OCI-M2 (cell line): ENCODE measurements around the gene ZFPM1.
A peak's percentile ranks its signal among the peaks of the same experiment; 100 is the strongest.

ENCODE experiments used
- DNase-seq: peaks from one replicate; lab custom pipeline; 2025; ENCODE audit not compliant: unreplicated experiment; lab: John Stamatoyannopoulos, UW

ZFPM1 gene

DNA sequence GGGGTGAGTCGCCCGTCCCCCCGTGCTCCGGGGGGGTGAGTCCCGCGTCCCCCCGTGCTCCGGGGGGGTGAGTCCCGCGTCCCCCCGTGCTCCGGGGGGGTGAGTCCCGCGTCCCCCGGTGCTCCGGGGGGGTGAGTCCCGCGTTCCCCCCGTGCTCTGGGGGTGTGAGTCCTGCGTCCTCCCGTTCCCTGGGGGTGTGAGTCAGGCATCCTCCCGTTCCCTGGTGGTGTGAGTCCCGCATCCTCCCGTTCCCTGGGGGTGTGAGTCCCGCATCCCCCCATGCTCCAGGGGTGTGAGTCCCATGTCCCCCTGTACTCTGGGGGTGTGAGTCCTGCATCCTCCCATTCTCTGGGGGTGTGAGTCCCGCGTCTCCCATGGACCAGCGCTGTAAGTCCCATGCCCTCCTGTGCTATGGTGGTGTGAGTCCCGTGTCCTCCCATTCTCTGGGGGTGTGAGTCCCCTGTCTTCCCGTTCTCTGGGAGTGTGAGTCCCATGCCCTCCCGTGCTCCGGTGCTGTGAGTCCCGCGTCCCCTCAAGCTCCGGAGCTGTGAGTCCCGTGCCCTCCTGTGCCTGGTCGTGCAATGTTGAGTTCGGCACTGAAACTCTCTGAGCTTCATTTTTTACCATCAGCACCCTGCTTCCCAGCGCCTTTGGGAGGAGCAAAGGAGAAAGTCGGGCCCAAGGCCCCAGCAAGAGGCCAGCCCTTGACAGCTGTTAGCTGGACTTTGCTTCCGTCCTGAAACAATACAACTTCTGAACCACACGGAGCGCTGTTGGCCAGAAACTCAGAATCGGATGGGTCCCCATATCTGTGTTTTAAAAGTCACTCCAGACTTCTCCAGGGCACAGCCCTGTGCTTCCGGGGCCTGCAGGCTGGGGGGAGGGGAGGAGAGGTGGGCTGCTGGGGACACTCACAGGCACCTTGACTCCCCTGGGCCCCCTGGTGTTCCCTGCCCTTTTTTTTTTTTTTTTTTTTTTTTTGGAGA lies 105.7 kb downstream of the ZFPM1 start:
- no peak for DNase-seq

DNA sequence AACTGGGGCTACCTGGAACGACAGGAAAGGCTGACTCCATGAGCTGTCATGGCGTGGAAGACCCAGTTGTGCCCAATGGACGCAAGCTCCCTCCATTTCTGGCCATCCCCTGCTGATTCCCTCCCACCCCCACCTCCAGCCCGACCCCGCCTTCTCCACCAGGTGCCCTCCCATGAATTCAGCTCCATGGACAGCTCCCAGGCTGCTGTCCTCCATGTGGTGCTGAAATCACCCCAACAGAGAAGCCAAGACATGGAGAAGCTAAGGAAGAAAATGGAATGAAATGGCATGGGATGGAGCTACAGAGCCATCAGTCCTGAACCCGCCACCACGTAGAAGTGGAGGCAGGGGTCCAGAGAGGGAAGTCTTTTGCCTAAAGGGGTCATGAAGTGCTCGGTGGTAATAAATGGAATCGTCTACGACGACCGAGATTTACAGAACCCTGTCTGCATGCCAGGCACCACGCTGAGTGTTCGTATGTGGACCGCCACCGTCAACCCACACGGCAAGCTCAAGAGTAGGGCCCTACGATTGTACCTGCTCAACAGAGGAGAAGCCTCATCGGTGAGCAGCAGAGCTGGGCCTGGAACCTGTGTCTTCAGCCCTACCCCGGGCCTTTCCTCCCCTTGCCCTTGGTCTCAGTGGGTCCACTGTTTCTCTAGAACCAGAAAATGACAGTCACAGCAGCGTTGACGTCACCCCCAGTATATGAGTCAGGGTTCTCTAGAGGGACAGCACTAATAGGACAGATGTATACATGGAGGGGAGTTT lies 107.8 kb downstream of the ZFPM1 start:
- DNase-seq: no peak

DNA sequence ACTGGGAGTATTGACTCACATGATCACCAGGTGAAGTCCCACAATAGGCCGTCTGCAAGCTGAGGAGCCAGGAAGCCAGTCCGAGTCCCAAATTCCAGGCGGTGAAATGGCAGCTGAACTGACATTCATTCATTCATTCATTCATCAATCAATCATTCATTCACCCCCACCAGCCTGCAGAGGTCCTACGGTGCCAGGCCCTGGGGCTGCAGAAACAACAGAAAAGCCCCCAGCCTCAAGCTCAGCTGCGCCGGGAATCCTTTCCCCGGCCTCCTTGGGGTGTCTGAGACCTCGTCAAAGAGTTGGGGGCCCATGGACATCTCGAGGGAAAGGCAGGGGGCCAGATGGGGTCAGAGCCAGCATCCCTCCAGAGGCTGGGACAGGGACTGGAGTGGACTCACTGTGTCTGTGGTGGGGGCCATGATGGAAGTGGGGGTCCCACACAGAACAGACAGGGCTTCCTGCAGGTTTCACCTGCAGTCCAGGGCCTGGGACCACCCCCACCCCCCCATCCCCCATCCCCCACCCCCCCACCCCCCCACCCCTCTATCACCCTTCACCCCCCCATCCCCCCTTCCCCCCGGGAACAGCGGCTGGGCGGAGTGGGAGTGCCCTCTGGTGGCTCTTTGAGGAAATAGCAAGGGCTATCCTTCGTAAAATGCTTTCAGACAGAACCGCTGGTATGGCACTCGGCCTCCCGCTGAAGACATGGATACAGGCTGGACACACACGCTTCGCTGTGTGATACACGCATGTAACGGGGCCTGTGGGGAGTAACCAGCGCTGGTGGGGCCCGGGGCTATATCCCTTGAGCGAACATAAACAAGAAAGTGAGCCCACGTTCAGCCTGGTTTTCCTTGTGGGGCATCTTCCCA lies 108.6 kb downstream of the ZFPM1 start:
- no peak for DNase-seq

DNA sequence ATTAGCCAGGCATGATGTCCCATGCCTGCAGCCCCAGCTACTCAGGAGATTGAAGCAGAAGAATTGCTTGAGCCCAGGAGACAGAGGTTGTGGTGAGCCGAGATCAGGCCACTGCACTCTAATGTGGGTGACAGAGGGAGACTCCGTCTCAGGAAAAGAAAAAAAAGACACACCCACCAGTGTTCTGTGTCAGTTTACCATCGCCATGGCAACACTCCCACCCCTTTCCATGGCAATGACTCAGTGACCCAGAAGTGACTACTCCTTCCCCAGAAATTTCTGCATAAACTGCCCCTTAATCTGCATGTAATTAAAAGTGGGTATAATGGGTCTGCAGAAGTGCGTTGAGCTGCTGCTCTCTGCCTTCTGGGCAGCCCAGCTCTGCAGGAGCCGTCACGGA lies 113.1 kb downstream of the ZFPM1 start:
- DNase-seq: no peak

DNA sequence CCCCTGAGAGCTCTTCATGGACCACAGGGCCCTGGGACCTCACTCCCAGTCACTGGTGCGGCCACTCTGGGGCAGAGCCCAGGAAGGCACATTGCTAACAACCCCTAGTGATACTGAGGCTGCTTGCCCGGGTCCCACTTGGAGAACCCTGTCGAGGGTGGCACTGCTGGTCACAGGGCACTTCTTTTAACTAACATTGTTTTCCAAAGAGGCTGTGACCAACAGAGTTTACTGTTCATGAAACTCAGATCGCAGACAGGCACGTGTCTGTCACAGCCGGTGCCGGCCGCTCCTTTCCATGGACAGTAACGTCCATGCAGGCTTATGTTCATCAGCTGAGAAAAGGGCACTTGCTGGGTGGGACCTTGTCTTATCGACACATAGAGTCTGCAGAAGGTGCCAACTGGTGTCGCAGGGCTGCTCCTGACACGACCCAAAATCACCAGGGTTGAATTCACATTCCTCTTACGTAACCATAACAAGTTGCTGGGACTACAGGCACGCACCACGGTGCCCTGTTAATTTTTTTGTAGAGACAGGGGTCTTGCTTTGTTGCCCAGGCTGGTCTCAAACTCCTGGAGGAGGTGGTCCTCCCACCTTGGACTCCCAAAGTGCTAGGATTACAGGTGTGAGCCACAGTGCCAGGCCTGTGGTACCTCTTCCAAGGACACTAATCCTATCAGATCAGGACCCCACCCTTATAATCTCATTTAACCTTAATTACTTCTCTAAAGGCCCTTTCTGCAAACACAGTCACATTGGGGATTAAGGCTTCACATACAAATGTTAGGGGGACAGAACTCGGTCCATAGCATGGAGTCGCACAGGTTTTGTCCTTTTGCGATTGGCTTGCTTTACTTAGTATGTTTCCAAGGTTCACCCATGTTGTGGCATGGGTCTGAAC lies 115.9 kb downstream of the ZFPM1 start:
- no peak for DNase-seq

DNA sequence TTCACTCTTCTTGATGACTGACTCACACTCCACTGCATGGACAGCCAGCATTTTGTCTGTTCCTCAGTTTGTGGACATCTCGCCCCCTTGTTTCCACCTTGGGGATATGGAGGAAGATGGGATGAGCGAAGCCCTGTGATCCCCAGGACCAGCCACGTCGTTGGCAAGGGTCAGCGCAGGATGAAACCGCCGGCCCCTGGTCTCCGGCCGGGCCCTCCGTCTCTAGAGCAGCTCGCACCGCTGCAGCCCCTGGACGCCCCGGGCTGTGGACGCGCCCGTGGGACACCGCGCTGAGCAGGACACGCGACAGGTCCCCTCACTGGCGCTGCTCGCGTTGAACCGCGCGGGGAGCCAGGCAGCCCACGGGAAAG lies 116.5 kb downstream of the ZFPM1 start:
- no peak for DNase-seq

DNA sequence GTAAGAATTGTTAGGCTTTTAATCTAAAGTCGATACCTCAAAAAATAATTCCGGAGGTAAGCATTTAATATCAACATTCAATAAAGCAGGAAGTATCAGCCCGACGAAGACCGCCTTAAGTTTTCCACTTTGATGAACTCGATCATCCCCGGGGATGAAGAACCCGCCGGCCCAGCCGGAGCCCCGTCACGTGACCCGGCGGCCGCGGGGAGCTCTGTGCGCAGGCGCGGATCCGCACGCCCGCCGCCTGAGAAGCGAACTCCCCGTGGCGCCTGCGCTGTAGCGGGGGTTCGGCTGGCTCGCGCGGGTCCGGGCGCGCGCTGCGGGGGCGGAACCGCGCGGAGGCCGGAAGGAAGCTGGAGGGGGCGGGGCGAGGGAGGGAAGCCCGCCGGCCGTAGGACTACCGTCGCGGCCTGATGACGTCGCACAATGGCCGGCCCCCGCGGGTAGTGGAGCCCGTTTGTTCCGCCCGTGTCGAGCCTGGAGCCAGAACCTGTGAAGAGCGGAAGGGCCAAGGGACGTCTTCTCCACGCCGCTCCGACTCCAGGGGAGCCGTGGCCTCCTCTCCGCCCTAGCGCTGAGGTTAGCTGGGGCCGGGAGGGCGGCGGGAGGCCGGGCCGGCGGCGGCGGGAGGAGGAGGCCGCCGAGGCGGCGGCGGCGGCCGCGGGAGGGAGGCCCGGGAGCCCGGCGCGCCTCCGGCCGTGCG lies 117.1 kb downstream of the ZFPM1 start, which contains the start of gene ZC3H18:
ZC3H18 (plus strand) TSS at position 419 of the 706 bp plus-strand sequence. CDS start 6,721 bp downstream, outside the sequence.
- peak; percentile 48 for DNase-seq

DNA sequence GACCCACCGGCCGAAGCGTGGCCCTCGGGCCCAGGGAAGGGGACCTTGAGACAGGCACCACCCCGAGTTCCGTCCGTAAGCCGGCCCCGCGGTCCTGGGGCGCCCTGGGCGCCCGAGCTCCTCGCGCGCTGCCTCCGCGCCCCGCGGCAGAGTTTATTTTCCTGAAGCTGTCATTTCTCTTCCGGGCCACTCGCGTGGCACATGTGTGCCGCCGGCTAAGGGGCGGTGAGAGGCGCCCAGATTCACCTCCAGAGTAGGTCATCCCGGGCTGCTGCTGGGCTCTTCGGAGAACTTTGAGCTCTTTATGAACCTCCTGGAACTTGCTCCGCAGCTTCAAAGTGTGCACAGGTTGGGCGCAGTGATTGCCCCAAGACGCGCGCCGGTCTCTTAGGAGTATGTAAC lies 117.6 kb downstream of the ZFPM1 start:
- DNase-seq: no peak

DNA sequence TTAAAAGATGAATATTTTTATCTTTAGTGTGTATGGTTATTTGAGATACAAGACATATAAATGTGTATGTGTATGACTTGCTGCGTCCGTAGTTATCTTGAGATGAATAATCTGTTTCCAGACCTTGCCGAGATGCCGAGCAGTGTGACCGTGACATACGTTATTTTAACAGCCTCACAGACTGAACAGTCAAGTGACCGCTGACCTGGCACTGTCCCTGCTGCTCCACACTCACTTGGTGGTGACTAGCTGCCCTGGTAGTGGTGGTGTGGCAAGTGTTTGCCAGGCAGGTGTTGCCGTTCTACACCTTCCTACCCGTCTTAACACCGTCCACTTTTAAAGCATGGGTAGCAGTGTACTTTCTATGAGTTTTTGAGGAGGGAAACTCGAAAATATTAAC lies 122.2 kb downstream of the ZFPM1 start:
- DNase-seq: no peak

DNA sequence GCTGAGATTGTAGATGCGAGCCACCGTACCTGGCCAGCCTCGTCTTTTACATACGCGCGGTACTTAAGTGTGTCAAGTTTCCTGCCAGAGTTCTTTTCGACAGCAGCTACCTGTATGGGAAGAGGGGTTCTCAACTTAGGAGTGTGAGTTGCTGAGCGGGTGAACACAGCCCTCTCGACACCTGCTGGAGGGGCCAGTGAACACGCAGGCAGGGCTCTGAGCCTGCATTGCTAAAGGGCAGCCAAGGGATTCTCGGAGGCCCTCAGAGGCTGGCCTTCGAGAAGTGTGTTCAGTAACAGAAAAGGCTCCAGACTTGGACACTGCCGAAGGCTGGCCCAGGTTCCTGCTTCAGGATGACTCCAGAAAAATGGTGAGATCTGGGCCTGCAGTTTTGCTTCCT lies 123.2 kb downstream of the ZFPM1 start:
- no peak for DNase-seq

DNA sequence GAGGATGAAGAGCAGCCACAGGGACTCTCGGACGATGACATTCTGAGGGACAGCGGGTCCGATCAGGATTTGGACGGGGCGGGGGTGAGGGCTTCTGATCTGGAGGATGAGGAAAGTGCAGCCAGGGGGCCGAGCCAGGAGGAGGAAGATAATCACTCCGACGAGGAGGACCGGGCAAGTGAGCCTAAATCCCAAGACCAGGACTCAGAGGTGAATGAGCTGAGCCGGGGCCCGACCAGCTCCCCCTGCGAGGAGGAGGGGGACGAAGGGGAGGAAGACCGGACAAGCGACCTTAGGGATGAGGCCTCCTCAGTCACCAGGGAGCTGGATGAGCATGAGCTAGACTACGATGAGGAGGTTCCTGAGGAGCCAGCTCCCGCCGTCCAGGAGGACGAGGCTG lies 124.1 kb downstream of the ZFPM1 start:
- no peak for DNase-seq

DNA sequence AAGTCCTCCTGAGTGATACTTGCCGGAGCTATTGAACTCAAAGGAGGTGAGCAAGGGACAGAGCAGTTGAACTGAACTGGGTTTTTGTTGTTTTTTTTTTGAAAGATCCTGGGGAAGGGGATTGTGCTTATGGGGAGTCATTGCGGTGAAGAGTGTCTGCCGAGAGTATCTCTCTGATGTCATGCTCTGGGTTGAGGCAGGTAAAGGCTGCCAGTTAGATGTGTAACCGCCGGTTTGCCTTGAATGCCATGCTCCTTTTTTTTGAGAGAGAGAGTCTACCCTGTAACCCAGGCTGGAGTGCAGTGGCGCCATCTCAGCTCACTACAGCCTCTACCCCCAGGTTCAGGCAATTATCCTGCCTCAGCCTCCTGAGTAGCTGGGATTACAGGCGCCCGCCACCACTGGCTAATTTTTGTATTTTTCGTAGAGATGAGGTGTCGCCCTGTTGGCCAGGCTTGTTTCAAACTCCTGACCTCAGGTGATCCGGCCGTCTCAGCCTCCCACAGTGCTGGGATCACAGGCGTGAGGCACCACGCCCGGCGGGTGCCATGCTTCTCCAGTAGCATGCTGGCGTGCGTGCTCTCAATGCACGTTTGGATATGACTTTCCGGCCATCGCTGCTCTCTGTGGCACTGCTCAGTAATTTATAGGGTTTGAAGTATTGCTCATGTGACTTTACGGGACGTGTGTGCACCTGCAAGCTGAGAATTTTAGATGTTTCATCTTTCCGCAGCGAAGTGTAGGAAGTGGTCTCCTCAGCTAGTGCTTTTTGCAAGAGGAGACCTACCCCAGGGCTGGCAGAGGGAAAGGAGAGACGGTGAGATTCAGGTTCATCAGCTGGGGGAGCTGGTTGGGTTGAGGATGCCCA lies 125.6 kb downstream of the ZFPM1 start:
- no peak for DNase-seq

DNA sequence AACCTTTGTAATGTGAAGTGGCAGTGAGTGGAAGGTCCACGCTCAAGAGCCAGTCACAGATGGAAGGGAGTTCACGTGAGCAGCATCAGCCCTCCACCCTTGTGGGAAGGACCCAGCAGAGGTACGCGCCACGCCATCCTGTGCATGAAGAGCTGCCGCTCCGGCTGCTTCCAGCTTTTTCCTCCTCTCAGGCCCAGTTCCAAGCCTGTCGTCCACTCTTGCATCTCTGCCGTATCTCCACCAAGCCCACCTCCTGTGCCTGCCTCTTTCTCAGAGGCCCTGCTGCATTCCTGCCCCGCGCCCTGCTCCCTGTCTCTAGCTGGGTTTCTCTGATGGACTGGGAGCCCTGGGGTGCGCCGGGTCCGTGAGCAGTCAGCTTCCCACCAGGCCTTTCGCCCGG lies 127.3 kb downstream of the ZFPM1 start:
- DNase-seq: no peak

DNA sequence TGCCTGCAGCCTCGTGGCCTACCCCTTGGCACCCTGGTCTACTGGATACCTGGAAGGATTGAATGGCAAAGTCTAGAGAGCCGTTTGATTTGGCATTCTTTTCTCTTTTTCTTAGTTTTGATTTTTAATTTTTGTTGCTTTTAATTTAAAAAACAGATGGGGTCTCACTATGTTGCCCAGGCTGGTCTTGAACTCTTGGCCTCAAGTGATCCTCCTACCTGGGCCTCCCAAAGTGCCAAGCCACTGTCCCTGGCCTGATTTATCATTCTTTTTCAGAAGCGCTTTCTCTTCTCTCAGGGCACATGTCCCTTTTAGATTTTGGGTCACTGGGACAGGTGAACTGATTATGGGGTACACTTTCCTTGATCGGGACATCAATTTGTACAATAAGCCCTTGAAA lies 128.0 kb downstream of the ZFPM1 start:
- DNase-seq: no peak

DNA sequence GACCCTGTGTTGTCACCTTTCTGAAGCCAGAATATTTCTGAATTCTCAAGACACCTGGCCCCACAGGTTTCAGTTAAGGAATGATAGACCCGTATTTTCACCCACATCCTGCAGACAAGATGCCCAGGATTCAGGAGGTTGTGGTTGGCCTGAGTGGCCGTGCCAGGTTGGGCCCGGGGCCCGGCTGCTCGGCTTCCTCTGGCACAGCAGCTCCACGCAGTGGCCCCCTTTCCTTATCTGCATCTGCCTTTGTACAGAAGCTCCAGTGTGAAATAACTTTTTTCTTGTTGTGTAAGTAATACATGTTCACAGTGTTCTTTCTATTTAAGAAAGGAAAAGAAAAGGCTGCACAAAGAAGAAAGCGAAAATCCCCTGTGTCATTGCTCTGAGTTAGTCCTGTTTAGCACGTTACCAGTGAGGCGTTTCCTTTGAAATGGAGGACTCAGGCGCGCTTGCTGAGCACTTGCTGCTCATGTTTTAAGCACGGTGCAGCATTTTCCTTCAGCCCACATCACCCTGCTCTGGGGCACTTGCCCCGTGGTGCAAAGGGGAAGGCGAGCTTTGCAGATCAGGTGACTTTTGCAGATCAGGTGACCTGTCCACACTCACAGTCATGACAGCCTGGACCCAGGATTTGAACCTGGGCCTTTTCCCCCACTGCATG lies 130.0 kb downstream of the ZFPM1 start:
- no peak for DNase-seq

DNA sequence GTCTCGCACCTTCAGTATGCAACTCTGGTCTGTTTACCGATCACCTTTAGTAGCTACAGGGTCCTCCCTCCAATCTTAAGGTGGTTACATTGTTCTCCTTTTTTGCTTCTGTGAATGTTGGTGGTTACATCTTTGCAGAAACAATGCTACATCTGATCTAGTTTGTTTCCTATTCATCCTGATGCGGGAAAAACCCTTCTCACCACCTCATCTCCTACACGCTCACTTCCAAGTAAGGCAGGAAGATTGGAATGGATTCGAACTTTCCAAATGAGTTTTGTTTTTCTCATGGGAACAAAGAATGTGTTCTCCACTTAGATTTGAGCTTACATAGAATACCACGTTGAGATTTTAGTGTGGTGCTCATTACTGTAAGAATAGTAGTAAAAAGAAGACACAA lies 131.6 kb downstream of the ZFPM1 start:
- DNase-seq: no peak

DNA sequence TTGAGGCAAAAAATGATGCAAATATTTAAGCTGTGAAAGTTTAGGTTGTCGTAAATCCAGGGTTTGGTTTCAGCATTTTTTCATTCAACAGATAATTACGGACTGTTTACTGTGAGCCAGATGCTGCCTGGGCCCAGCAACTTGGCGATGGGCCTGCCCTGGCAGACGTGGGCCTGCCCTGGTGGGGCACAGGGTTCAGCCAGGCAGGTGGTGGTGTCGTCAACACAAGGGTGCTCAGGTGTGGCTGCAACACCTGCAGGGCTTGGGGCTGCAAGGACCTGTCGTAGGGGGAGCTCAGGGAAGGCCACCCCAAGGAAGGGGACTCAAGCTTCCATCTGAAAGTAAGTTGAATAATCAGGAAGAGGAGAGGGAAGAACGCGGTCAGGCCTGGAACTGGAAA lies 132.2 kb downstream of the ZFPM1 start:
- no peak for DNase-seq
